A549 (cell line): ENCODE measurements around the gene C9orf152.

ENCODE experiments used
- ATOH8 ChIP-seq: fragments of 250-450 bp; sonication (Bioruptor Pico); IDR thresholded peaks from 2 replicates; pipeline ENCODE4 v1.5.0; 2020; ENCODE audit warnings: low read depth, mild to moderate bottlenecking, moderate library complexity
- CBX8 ChIP-seq: fragments of 200-600 bp; sonication (generic); IDR thresholded peaks from 2 replicates; pipeline ENCODE4 v1.6.1; 2016
- CTCF ChIP-seq: fragments of >200 bp; sonication (Bioruptor Twin); formaldehyde crosslinking; IDR thresholded peaks from 3 replicates; pipeline ENCODE4 v1.5.1; 2016
- EHF ChIP-seq: fragments of 250-450 bp; sonication (Bioruptor Pico); IDR thresholded peaks from 2 replicates; pipeline ENCODE4 v1.5.0; 2020; ENCODE audit warnings: mild to moderate bottlenecking
- HDAC2 ChIP-seq: fragments of 200-600 bp; sonication (generic); IDR thresholded peaks from 2 replicates; pipeline ENCODE4 v1.6.1; 2016
- POLR2A ChIP-seq: IDR thresholded peaks from 2 replicates; pipeline ENCODE4 v1.6.1; 2012; ENCODE audit warnings: mild to moderate bottlenecking, low read length

- no peak for TF ChIP-seq POLR2A
- no peak for TF ChIP-seq CBX8
- TF ChIP-seq CTCF: no peak
- no peak for TF ChIP-seq EHF (CRISPR knock-in tag)
- TF ChIP-seq HDAC2: no peak
- TF ChIP-seq ATOH8: no peak
Observed at GRCh38 chr9:110175275-110175968, 32.5 kb downstream of the C9orf152 start.
